WTC11 (cell line): Measurements from ENCODE around the gene RPL35A. TPM values are rescaled to one million over a fixed set of nuclear protein-coding genes. Genes with fewer than 3 reads are reported as not detected.

ENCODE experiments used
- ATAC-seq: fragments of 200-7000 bp; cut with Tn5 transposase; 2 replicates; pipeline ENCODE4 v1.10.0; 2021; ENCODE audit warnings: mild to moderate bottlenecking, moderate library complexity
- CTCF ChIA-PET: fragments of 300-600 bp; sonication (Branson Sonifier 250); formaldehyde crosslinking; loops from one replicate; lab custom pipeline; 2021; ENCODE audit warnings: antibody characterized with exemption; lab: Charles Lee
- POLR2A ChIA-PET: fragments of 350-600 bp; sonication (Branson Sonifier 250); formaldehyde crosslinking; loops from one replicate; lab custom pipeline; 2021; ENCODE audit warnings: antibody characterized with exemption; lab: Charles Lee
- DNase-seq: peaks from one replicate; pipeline ENCODE4 v3.0.0; 2021; ENCODE audit warnings: low spot score
- H3K27ac Mint-ChIP-seq: 2 replicates; pipeline ENCODE4 v1.8.0; 2021; ENCODE audit warnings: mixed read lengths
- H3K27me3 Mint-ChIP-seq: 2 replicates; pipeline ENCODE4 v1.8.0; 2021; ENCODE audit warnings: low read depth, mild to moderate bottlenecking, moderate library complexity, mixed read lengths
- H3K36me3 Mint-ChIP-seq: 2 replicates; pipeline ENCODE4 v1.8.0; 2021; ENCODE audit warnings: mixed read lengths
- H3K4me1 Mint-ChIP-seq: 2 replicates; pipeline ENCODE4 v1.8.0; 2022; ENCODE audit warnings: mixed read lengths
- H3K4me3 Mint-ChIP-seq: 2 replicates; pipeline ENCODE4 v1.8.0; 2021; ENCODE audit warnings: mild to moderate bottlenecking, moderate library complexity, mixed read lengths
- H3K9me3 Mint-ChIP-seq: 2 replicates; pipeline ENCODE4 v1.8.0; 2021; ENCODE audit warnings: mixed read lengths
- ARID4B ChIP-seq: sonication (generic); formaldehyde crosslinking; IDR thresholded peaks from 2 replicates; pipeline ENCODE4 v1.8.0; 2023; ENCODE audit warnings: missing genetic modification reagents, mild to moderate bottlenecking, borderline replicate concordance
- ATF1 ChIP-seq: sonication (generic); formaldehyde crosslinking; IDR thresholded peaks from 2 replicates; pipeline ENCODE4 v1.8.1; 2023; ENCODE audit warnings: mild to moderate bottlenecking, moderate library complexity, missing genetic modification reagents
- ATF3 ChIP-seq: sonication (generic); formaldehyde crosslinking; conservative IDR thresholded peaks from 2 replicates; pipeline ENCODE4 v1.8.1; 2022; ENCODE audit warnings: mild to moderate bottlenecking, missing genetic modification reagents
- CBFB ChIP-seq: sonication (generic); formaldehyde crosslinking; IDR thresholded peaks from 2 replicates; pipeline ENCODE4 v1.8.1; 2022; ENCODE audit warnings: mild to moderate bottlenecking, low read depth, missing genetic modification reagents
- E2F1 ChIP-seq: sonication (generic); formaldehyde crosslinking; IDR thresholded peaks from 2 replicates; pipeline ENCODE4 v1.8.0; 2022; ENCODE audit warnings: mild to moderate bottlenecking, missing genetic modification reagents
- E2F4 ChIP-seq: sonication (generic); formaldehyde crosslinking; IDR thresholded peaks from 2 replicates; pipeline ENCODE4 v1.8.1; 2022; ENCODE audit warnings: low read depth, mild to moderate bottlenecking, moderate library complexity, missing genetic modification reagents, borderline replicate concordance
- E2F5 ChIP-seq: sonication (generic); formaldehyde crosslinking; IDR thresholded peaks from 2 replicates; pipeline ENCODE4 v1.8.1; 2022; ENCODE audit warnings: mild to moderate bottlenecking, moderate library complexity, missing genetic modification reagents
- EMX1 ChIP-seq: fragments of 250-450 bp; sonication (Bioruptor Pico); IDR thresholded peaks from 2 replicates; pipeline ENCODE4 v1.8.0; 2021; ENCODE audit warnings: mild to moderate bottlenecking
- ESRRA ChIP-seq: sonication (generic); formaldehyde crosslinking; IDR thresholded peaks from 2 replicates; pipeline ENCODE4 v1.8.1; 2022; ENCODE audit warnings: mild to moderate bottlenecking, missing genetic modification reagents, borderline replicate concordance
- FOXP1 ChIP-seq: sonication (generic); formaldehyde crosslinking; IDR thresholded peaks from 2 replicates; pipeline ENCODE4 v1.8.0; 2022; ENCODE audit warnings: missing genetic modification reagents, mild to moderate bottlenecking, moderate library complexity, borderline replicate concordance
- HMGXB4 ChIP-seq: sonication (generic); formaldehyde crosslinking; IDR thresholded peaks from 2 replicates; pipeline ENCODE4 v1.8.1; 2023; ENCODE audit warnings: mild to moderate bottlenecking, moderate library complexity, missing genetic modification reagents
- JAZF1 ChIP-seq: fragments of 250-450 bp; sonication (Bioruptor Pico); IDR thresholded peaks from 2 replicates; pipeline ENCODE4 v1.9.0; 2021; ENCODE audit warnings: moderate library complexity, mild to moderate bottlenecking, inconsistent platforms
- NFATC4 ChIP-seq: fragments of 250-450 bp; sonication (Bioruptor Pico); IDR thresholded peaks from 2 replicates; pipeline ENCODE4 v1.9.0; 2021; ENCODE audit warnings: mild to moderate bottlenecking
- NR3C1 ChIP-seq: sonication (generic); formaldehyde crosslinking; conservative IDR thresholded peaks from 2 replicates; pipeline ENCODE4 v1.8.1; 2023; ENCODE audit warnings: low read depth, mild to moderate bottlenecking, missing genetic modification reagents
- TEAD1 ChIP-seq: sonication (generic); formaldehyde crosslinking; IDR thresholded peaks from 2 replicates; pipeline ENCODE4 v1.8.0; 2022; ENCODE audit warnings: mild to moderate bottlenecking, missing genetic modification reagents
- TP53 ChIP-seq: sonication (generic); formaldehyde crosslinking; IDR thresholded peaks from 2 replicates; pipeline ENCODE4 v1.8.1; 2023; ENCODE audit warnings: mild to moderate bottlenecking, missing genetic modification reagents
- ZBTB43 ChIP-seq: sonication (generic); formaldehyde crosslinking; IDR thresholded peaks from 2 replicates; pipeline ENCODE4 v1.8.1; 2023; ENCODE audit warnings: mild to moderate bottlenecking, missing genetic modification reagents
- ZNF281 ChIP-seq: sonication (generic); formaldehyde crosslinking; IDR thresholded peaks from 2 replicates; pipeline ENCODE4 v1.8.0; 2023; ENCODE audit warnings: mild to moderate bottlenecking, missing genetic modification reagents
- total RNA-seq: library from RNA; stranded (reverse); gene quantifications from 3 replicates; pipeline ENCODE4 v1.2.3, GENCODE V29; 2021

The RPL35A gene
- total RNA-seq, 1 experiment from 2014 or later = 1,384 TPM

GRCh38 chr3:197983076-197983475, 33.1 kb downstream of the RPL35A start (continued):
- TF ChIP-seq E2F1 (CRISPR knock-in tag) (no peak), TP53 (no peak), NR3C1 (CRISPR knock-in tag) (no peak), NFATC4 (CRISPR knock-in tag) (no peak), ESRRA (CRISPR knock-in tag) (no peak), E2F5 (CRISPR knock-in tag) (no peak)

- H3K27ac Mint-ChIP-seq = no peak overlapping the region
- TF ChIP-seq CBFB (CRISPR knock-in tag) (no peak), ATF3 (CRISPR knock-in tag) (no peak), ATF1 (no peak), EMX1 (CRISPR knock-in tag) (no peak), FOXP1 (CRISPR knock-in tag) (no peak), ARID4B (CRISPR knock-in tag) (no peak)
- TF ChIP-seq, all 79 proteins: peak for 0
- CTCF ChIA-PET = no interaction called here
- H3K36me3 Mint-ChIP-seq = no peaks in the 10 kb centered on the region
- no peak overlapping the region for H3K4me3 Mint-ChIP-seq
- DNase-seq (no peak), ATAC-seq (no peak)
- no peaks in the 10 kb centered on the region for H3K9me3 Mint-ChIP-seq
- POLR2A ChIA-PET = no interaction called here
- H3K27me3 Mint-ChIP-seq = no peaks in the 10 kb centered on the region
- peaks cover 8% of the 10 kb centered on the region for H3K4me1 Mint-ChIP-seq
Measured at GRCh38 chr3:197989651-197990050, 39.7 kb downstream of the RPL35A start.

- H3K9me3 Mint-ChIP-seq = no peaks in the 10 kb centered on the region
- DNase-seq = no peak
- peaks cover 8% of the 10 kb centered on the region for H3K4me1 Mint-ChIP-seq
- ChIA-PET POLR2A (no interaction called here), CTCF (no interaction called here)
- no peak overlapping the region for H3K27ac Mint-ChIP-seq
- no peak for ATAC-seq
- H3K36me3 Mint-ChIP-seq = no peaks in the 10 kb centered on the region
- H3K27me3 Mint-ChIP-seq = no peaks in the 10 kb centered on the region
- H3K4me3 Mint-ChIP-seq = no peak overlapping the region
- TF ChIP-seq TEAD1 (CRISPR knock-in tag) (no peak), JAZF1 (CRISPR knock-in tag) (no peak), HMGXB4 (no peak), ZBTB43 (no peak), ZNF281 (no peak), E2F4 (CRISPR knock-in tag) (no peak)
Measured at GRCh38 chr3:197994736-197995135, 44.7 kb downstream of the RPL35A start.
